ENCODE data around the gene EVC. TPM values are rescaled to one million over a fixed set of nuclear protein-coding genes. Genes with fewer than 3 reads are reported as not detected.

EVC gene
- total RNA-seq, 1 donor from 2014 or later: 30.2 TPM

DNA sequence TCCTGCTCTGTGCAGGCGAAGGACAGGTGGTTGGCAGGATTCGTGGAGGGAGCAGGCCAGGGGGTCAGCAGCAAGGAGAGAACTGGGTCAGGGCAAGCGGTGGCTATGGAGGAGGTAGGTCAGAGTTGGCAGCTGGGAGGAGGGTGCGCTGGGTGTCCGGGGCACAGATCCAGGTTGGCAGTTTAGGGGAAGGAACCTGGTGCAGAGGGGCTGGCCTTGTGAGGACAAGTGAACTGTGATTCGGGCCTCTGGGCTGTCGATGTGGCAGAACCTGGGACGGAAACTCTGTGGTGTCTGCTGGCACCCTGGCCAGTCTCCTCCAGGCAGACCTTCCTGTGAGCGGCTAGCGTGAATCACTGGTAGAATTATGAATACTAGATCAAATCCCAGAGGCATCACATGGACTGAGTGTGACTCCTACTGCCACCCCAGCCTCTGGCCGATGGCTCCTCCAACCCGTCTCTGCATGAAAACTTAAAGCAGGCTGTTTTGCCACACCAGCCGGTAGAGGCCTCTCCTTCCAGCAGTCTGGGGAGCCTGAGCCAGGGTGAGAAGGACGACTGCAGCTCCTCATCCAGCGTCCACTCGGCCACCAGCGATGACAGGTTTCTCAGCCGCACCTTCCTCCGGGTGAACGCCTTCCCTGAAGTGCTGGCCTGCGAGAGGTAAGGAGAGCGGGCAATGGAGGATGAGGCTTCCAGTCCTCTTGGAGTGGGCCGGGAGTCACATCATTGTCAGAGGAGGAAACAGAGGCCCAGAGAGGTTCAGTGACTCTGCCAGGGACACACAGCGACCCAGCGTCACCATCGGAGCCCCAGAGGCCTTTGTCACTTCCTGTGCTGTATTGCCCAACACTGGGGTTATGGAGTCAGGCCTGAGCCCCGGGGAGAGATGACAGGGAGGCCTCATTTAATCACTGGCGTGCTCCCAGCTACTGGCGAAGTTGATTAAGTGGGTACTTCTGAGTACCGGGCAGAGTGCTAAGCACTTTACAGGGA, 20.3 kb downstream of the EVC start:
- Mint-ChIP-seq H3K4me1 (ENCODE audit: low read depth) (no peaks in the 10 kb centered on the region), H3K4me3 (ENCODE audit: low read depth) (no peak overlapping the region), H3K27me3 (no peaks in the 10 kb centered on the region), H3K27ac (no peak overlapping the region), H3K9me3 (ENCODE audit: low read depth) (no peaks in the 10 kb centered on the region), H3K36me3 (ENCODE audit: insufficient read depth) (peaks cover 21% of the 10 kb centered on the region)
- no peak for DNase-seq (ENCODE audit: low spot score, unreplicated experiment)
- TF ChIP-seq, protein P1, sequence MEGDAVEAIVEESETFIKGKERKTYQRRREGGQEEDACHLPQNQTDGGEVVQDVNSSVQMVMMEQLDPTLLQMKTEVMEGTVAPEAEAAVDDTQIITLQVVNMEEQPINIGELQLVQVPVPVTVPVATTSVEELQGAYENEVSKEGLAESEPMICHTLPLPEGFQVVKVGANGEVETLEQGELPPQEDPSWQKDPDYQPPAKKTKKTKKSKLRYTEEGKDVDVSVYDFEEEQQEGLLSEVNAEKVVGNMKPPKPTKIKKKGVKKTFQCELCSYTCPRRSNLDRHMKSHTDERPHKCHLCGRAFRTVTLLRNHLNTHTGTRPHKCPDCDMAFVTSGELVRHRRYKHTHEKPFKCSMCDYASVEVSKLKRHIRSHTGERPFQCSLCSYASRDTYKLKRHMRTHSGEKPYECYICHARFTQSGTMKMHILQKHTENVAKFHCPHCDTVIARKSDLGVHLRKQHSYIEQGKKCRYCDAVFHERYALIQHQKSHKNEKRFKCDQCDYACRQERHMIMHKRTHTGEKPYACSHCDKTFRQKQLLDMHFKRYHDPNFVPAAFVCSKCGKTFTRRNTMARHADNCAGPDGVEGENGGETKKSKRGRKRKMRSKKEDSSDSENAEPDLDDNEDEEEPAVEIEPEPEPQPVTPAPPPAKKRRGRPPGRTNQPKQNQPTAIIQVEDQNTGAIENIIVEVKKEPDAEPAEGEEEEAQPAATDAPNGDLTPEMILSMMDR (IDR thresholded peaks at IDR 0.05; ENCODE audit: unreplicated experiment): no peak

DNA sequence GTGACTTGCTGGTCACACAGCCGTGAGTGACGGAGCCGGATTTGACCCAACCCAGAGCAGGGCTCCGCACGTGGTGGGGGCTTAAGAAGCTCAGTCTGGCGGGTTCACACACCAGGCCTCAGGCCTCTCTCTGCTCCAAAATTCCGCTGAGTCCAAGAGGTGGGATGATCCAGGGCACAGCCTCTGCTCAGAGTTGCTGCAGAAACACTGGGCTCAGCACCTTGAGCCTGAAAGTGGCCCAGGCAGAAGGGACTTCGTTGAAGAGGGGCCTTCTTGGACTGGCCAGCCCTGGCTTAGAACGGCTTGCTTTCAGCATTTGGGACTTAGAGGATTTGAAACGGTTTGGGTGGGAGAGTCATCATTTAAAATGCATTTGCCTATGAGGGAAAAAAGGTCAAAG, 21.2 kb downstream of the EVC start:
- Mint-ChIP-seq H3K4me3 (ENCODE audit: low read depth) (no peak overlapping the region), H3K36me3 (ENCODE audit: insufficient read depth) (peaks cover 21% of the 10 kb centered on the region), H3K4me1 (ENCODE audit: low read depth) (no peaks in the 10 kb centered on the region), H3K27me3 (no peaks in the 10 kb centered on the region), H3K27ac (no peak overlapping the region), H3K9me3 (ENCODE audit: low read depth) (no peaks in the 10 kb centered on the region)
- no peak for DNase-seq (ENCODE audit: low spot score, unreplicated experiment)
- TF ChIP-seq, protein P1 (IDR thresholded peaks at IDR 0.05; ENCODE audit: unreplicated experiment): no peak

DNA sequence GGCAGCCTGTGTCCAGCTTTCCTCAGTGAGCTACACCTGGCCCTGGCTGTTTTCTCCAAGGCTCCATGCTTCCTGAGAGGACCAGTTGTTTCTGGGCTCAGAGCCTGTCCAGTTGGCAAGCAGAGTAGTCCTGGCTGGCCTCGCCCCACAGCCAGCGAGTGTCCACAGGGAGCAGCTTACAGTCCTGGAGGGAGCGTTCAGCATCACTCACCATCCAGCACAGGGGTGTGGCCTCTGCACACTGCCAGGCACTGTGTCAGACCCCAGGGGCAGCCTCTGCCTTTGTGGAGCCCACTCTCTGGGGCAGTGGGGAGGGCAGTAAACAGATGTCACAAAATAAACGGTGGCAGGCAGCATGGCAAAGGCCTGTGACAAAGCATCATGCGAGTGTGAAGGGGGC, 23.9 kb downstream of the EVC start:
- no peak overlapping the region for H3K4me3 Mint-ChIP-seq (ENCODE audit: low read depth)
- no peaks in the 10 kb centered on the region for H3K4me1 Mint-ChIP-seq (ENCODE audit: low read depth)
- no peak overlapping the region for H3K27ac Mint-ChIP-seq
- no peak for DNase-seq (ENCODE audit: low spot score, unreplicated experiment)
- H3K9me3 Mint-ChIP-seq (ENCODE audit: low read depth): no peaks in the 10 kb centered on the region
- H3K36me3 Mint-ChIP-seq (ENCODE audit: insufficient read depth): peaks cover 18% of the 10 kb centered on the region
- no peaks in the 10 kb centered on the region for H3K27me3 Mint-ChIP-seq
- TF ChIP-seq, protein P1 (IDR thresholded peaks at IDR 0.05; ENCODE audit: unreplicated experiment): no peak

DNA sequence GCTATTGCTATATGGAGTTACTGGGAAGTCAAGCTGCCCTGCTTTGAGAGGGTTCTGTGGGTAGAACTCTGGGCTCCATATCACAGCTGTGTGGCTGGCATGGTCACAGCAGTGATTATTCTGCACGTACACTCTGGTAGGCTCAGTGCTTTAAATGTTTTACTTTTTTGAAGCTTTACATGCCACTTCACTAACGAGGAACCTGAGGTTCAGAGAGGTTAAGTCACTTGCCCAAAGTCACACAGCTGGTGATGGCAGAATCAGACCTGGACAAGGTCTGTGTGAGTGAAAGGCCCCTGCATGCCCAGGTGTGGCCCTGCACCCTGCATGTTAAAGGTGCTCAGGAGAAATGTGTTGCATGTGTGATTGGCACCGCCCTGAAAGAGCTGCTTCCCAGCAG, 24.5 kb downstream of the EVC start:
- peaks cover 18% of the 10 kb centered on the region for H3K36me3 Mint-ChIP-seq (ENCODE audit: insufficient read depth)
- H3K27me3 Mint-ChIP-seq: no peaks in the 10 kb centered on the region
- no peaks in the 10 kb centered on the region for H3K4me1 Mint-ChIP-seq (ENCODE audit: low read depth)
- H3K4me3 Mint-ChIP-seq (ENCODE audit: low read depth): no peak overlapping the region
- no peak for DNase-seq (ENCODE audit: low spot score, unreplicated experiment)
- no peak overlapping the region for H3K27ac Mint-ChIP-seq
- TF ChIP-seq, protein P1 (IDR thresholded peaks at IDR 0.05; ENCODE audit: unreplicated experiment): no peak
- H3K9me3 Mint-ChIP-seq (ENCODE audit: low read depth): no peaks in the 10 kb centered on the region

DNA sequence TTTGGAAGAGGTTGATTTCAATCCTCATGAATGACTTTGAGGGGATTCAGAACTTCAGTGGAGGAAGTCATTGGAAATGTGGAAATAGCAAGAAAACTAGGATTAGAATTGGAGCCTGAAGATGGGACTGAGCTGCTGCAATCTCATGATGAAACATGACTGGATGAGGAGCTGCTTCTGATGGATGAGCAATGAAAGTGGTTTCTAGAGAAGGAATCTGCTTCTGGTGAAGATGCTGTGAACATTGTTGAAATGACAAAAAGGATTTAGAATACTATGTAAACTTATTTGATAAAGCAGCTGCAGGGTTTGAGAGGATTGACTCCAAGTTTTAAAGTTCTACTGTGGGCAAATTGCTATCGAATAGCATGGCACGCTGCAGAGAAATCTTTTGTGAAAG, 27.1 kb downstream of the EVC start:
- H3K9me3 Mint-ChIP-seq (ENCODE audit: low read depth): no peaks in the 10 kb centered on the region
- H3K4me1 Mint-ChIP-seq (ENCODE audit: low read depth): no peaks in the 10 kb centered on the region
- no peaks in the 10 kb centered on the region for H3K27me3 Mint-ChIP-seq
- TF ChIP-seq, protein P1 (IDR thresholded peaks at IDR 0.05; ENCODE audit: unreplicated experiment): no peak
- no peak for DNase-seq (ENCODE audit: low spot score, unreplicated experiment)
- H3K27ac Mint-ChIP-seq: no peak overlapping the region
- peaks cover 15% of the 10 kb centered on the region for H3K36me3 Mint-ChIP-seq (ENCODE audit: insufficient read depth)
- H3K4me3 Mint-ChIP-seq (ENCODE audit: low read depth): no peak overlapping the region
